GM10248 (cell line): ENCODE results near the gene ATP5ME.

ENCODE experiments used
- CTCF ChIA-PET: fragments of 300-600 bp; sonication (Branson Sonifier 250); formaldehyde crosslinking; extraction: SDS; loops from one replicate; lab custom pipeline; 2021; ENCODE audit warnings: antibody characterized with exemption; lab: Yijun Ruan, JAX
- POLR2A ChIA-PET: fragments of 350-650 bp; sonication (Branson Sonifier 250); formaldehyde crosslinking; extraction: SDS; loops from one replicate; lab custom pipeline; 2020; ENCODE audit warnings: antibody characterized with exemption; lab: Yijun Ruan, JAX
- DNase-seq: peaks from one replicate; pipeline ENCODE4 v3.0.0; 2012; ENCODE audit errors: extremely low spot score
- TF ChIP-seq, protein P1 (sequence below): IDR thresholded peaks from 2 replicates; pipeline ENCODE4 v1.5.1; 2012; ENCODE audit warnings: mild to moderate bottlenecking, low read depth; ENCODE audit errors: extremely low read depth, missing control alignments, control extremely low read depth

Gene ATP5ME

DNA sequence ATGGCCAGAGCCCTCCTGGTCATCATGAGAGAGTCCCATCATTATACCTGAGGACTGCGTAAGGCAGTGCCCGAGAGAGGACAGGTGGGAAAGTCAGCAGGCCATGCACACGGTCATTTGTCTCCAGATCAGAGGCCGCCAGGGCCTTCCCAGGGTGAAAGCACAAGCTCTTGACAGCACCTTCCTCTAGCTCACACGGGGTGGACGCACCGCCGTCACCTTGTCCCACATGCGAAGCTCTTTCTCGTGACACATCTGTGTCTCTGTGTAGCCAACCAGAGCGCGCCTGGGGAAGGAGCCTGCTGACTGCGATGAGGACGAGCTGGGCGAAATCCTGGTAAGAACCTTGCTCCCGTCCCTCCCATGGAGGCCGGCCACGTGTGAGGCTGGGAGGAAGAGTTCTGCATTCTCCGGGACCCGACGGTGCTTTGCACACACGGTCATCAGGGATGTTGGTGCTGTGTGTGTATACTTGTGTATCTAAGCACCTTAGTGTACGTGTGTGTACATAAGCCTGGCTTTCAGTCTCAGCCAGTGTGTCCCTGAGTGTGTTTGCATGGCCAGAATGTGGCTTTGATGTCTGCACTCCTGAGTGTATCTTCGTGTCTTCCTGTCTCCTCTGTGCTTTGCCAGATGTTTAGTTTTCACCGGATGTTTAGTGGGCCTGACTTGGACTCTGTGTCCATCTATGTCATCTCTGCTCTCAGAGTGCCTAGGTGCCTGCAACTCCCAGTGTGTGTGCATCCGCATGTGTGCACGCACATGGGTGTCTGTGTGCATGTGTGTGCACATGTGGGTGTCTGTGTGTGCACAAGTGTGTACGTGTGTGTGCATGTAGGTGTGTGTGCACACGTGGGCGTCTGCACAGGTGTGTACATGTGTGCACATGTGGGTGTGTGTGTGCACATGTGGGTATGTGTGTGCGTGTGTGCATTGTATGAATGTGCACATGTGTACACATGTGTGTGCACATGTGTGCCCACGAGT lies 15.1 kb downstream of the ATP5ME start:
- TF ChIP-seq, protein P1, sequence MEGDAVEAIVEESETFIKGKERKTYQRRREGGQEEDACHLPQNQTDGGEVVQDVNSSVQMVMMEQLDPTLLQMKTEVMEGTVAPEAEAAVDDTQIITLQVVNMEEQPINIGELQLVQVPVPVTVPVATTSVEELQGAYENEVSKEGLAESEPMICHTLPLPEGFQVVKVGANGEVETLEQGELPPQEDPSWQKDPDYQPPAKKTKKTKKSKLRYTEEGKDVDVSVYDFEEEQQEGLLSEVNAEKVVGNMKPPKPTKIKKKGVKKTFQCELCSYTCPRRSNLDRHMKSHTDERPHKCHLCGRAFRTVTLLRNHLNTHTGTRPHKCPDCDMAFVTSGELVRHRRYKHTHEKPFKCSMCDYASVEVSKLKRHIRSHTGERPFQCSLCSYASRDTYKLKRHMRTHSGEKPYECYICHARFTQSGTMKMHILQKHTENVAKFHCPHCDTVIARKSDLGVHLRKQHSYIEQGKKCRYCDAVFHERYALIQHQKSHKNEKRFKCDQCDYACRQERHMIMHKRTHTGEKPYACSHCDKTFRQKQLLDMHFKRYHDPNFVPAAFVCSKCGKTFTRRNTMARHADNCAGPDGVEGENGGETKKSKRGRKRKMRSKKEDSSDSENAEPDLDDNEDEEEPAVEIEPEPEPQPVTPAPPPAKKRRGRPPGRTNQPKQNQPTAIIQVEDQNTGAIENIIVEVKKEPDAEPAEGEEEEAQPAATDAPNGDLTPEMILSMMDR, result no peak
- no peak for DNase-seq
- ChIA-PET CTCF (no interaction called here), POLR2A (no interaction called here)

- ChIA-PET CTCF (no interaction called here), POLR2A (no interaction called here)
- DNase-seq, result no peak
- TF ChIP-seq, protein P1, result no peak
Measured at GRCh38 chr4:657834-658667, 16.0 kb downstream of the ATP5ME start.

- POLR2A ChIA-PET, result no interaction called here
- TF ChIP-seq, protein P1, result no peak
- no peak for DNase-seq
- CTCF ChIA-PET, result no interaction called here
Measured at GRCh38 chr4:657338-657833, 16.7 kb downstream of the ATP5ME start.

DNA sequence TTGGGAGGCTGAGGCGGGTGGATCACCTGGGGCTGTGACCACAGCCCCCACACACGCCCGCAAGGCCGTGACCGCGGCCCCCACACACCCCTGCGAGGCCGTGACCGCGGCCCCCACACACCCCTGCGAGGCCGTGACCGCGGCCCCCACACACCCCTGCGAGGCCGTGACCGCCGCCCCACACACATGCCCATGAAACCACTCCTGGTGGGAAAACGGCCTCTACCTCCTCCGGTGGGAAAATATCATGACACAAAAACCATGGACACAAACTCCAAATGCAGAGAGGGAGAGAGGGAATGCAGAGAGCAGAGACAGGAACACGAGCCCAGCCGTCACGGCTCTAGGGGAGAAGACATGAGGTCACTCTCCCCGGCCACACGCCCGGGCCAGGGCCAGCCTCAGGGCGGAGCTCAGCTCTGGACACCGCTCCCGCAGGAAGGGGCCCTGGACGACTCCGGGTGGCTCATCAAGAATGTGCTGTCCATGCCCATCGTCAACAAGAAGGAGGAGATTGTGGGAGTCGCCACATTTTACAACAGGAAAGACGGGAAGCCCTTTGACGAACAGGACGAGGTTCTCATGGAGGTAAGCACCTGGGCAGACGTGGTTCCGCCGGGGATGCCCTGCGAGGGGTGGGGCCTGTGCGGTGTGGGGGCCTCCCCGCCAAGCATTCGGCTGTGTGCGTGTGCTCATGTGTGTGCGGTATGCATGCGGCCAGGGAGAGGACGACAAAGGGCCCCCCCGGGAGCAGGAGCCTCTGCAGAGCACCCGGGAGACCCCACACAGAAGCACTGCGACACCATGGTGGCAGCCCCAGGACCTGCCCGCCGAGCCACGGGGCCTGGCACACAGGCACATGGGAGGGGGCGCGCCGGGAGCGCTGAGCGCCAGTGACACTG lies 17.4 kb downstream of the ATP5ME start:
- DNase-seq, result no peak
- TF ChIP-seq, protein P1, result no peak
- POLR2A ChIA-PET, result no interaction called here
- CTCF ChIA-PET, result no interaction called here

DNA sequence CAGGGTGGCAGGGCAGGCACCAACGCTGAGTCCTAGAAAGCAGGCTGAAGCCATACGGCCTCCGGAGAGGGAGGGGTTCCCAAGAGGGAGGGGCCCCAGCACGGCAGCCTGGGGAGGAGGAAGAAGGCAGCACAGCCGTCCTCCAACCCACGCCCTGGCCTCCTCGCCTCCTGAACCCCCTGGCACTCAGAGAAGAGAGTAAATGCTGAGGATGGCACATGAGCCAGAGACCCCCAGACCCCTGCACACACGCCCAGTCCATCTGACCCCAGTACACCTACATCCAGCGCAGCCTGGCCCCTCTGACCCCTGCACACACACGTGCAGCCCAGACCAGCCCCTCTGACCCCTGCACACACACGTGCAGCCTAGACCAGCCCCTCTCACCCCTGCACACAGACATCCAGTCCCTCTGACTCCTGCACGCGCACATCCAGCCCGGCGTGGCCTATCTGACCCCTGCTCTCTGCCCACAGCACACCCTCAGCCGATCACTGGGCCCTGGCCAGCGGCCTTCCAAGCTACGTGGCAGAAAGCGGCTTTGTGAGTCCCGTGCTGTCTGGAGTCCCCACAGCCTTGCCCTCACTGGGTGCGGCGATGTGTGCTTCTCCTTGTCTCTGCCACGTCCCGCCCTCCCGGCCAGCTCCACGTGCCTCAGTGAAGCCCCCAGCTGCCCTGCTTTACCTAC lies 18.5 kb downstream of the ATP5ME start:
- DNase-seq, result no peak
- TF ChIP-seq, protein P1, result no peak
- ChIA-PET CTCF (no interaction called here), POLR2A (no interaction called here)
